K562 (cell line): ENCODE data around the gene SNCB. TPM values are rescaled to one million over a fixed set of nuclear protein-coding genes. Genes with fewer than 3 reads are reported as not detected.
A peak's percentile ranks its signal among the peaks of the same experiment; 100 is the strongest.

Experiments
- HDAC1 ChIP-seq, 2 experiments: fragments of 450-650 bp; IDR thresholded peaks; 2 replicates each; pipeline ENCODE4 v1.6.1; 2016 to 2017; ENCODE audit warnings: inconsistent platforms in 1 of 2, mild to moderate bottlenecking in 1 of 2, moderate library complexity in 1 of 2
- HMG20A ChIP-seq: fragments of 450-650 bp; formaldehyde crosslinking; conservative IDR thresholded peaks from 2 replicates; pipeline ENCODE4 v1.4.0; 2020; ENCODE audit warnings: mild to moderate bottlenecking, mixed read lengths
- KDM1A ChIP-seq, 2 experiments: fragments of 450-650 bp; IDR thresholded peaks; 2 replicates each; pipeline ENCODE4 v1.6.1; 2016; ENCODE audit warnings: mild to moderate bottlenecking in 2 of 2
- KDM4B ChIP-seq, 2 experiments: fragments of 450-650 bp in 1 of 2; sonication (generic) in 1 of 2; IDR thresholded peaks; 2 replicates each; pipeline ENCODE4 v1.6.1; 2016 to 2017; ENCODE audit warnings: borderline replicate concordance in 2 of 2, antibody characterized with exemption in 1 of 2, low read depth in 1 of 2, mild to moderate bottlenecking in 1 of 2
- MBD2 ChIP-seq: sonication (generic); IDR thresholded peaks from 2 replicates; pipeline ENCODE4 v1.6.1; 2016; ENCODE audit warnings: low read depth, borderline replicate concordance
- PHB2 ChIP-seq: fragments of 450-650 bp; IDR thresholded peaks from 2 replicates; pipeline ENCODE4 v1.6.1; 2017; ENCODE audit warnings: low read depth
- RBBP5 ChIP-seq: fragments of 200-600 bp; sonication (generic); IDR thresholded peaks from 2 replicates; pipeline ENCODE4 v1.6.1; 2012; ENCODE audit warnings: borderline replicate concordance, mild to moderate bottlenecking, low read length, control low read depth, inconsistent platforms; ENCODE audit not compliant: insufficient read depth, poor library complexity, severe bottlenecking
- RBM15 ChIP-seq: fragments of 200-400 bp; formaldehyde crosslinking; IDR thresholded peaks from 2 replicates; pipeline ENCODE4 v1.6.1; 2018; ENCODE audit warnings: mild to moderate bottlenecking, low read length, moderate library complexity; ENCODE audit not compliant: insufficient read depth
- SMAD1 ChIP-seq: fragments of 150-350 bp; IDR thresholded peaks from 2 replicates; pipeline ENCODE4 v1.6.1; 2014; ENCODE audit warnings: low read length, low read depth; ENCODE audit not compliant: partially characterized antibody
- TEAD4 ChIP-seq, 2 experiments: sonication (generic) in 1 of 2; formaldehyde crosslinking in 1 of 2; IDR thresholded peaks; 2 replicates each; pipeline versions ENCODE4 v1.6.1 to v1.8.0; 2012 to 2022; ENCODE audit warnings: borderline replicate concordance in 1 of 2, inconsistent platforms in 1 of 2, low read length in 1 of 2, mild to moderate bottlenecking in 1 of 2, missing genetic modification reagents in 1 of 2
- TRIM24 ChIP-seq, 2 experiments: fragments of 450-650 bp; IDR thresholded peaks; 2 replicates each; pipeline ENCODE4 v1.6.1; 2016
- WHSC1 ChIP-seq: IDR thresholded peaks from one replicate; pipeline ENCODE4 v1.6.1; 2012; ENCODE audit warnings: low read length, control low read depth, inconsistent platforms
- polyA plus RNA-seq, 8 experiments: library from polyadenylated mRNA; depleted of rRNA in 4 of 8; stranded (reverse) in 5 of 8; unstranded in 3 of 8; fragments of >200 nt; fragmentation: Nextera tagmentation in 2 of 8; fragmentation: Illumina TruSeq in 1 of 8; extraction: Ambion mirVana in 2 of 8; extraction: Trizol in 1 of 8; gene quantifications; 2 replicates each; pipeline versions ENCODE4 v1.2.1 to v1.2.3, GENCODE V29; 2011 to 2014; ENCODE audit warnings: inconsistent platforms in 1 of 8, missing spikeins in 1 of 8
- total RNA-seq, 7 experiments: library from RNA; depleted of rRNA in 6 of 7; stranded (reverse); fragments of >200 nt in 6 of 7; fragmentation: Illumina TruSeq in 2 of 7; extraction: Trizol in 2 of 7; gene quantifications; 2 replicates each; pipeline versions ENCODE4 v1.2.1 to v1.2.3, GENCODE V29; 2011 to 2021; ENCODE audit warnings: low replicate concordance in 1 of 7
- TF ChIP-seq, protein P1 (sequence below): fragments of 200-600 bp; sonication (generic); IDR thresholded peaks from one replicate; pipeline ENCODE4 v1.6.1; 2012; ENCODE audit warnings: mild to moderate bottlenecking, low read depth, low read length, inconsistent platforms
- TF ChIP-seq, protein P2 (sequence below): fragments of 250-450 bp; sonication (Bioruptor Pico); IDR thresholded peaks from 2 replicates; pipeline ENCODE4 v1.9.0; 2021; ENCODE audit warnings: mild to moderate bottlenecking
- TF ChIP-seq, protein P3 (sequence below): sonication (generic); formaldehyde crosslinking; IDR thresholded peaks from 2 replicates; pipeline ENCODE4 v1.9.0; 2022; ENCODE audit warnings: mild to moderate bottlenecking, missing genetic modification reagents

Gene SNCB
- total and polyA plus RNA-seq, 9 of the 15 experiments (the other 6 are each of a cell fraction or from before 2014, with no cell fraction given) = not detected

DNA sequence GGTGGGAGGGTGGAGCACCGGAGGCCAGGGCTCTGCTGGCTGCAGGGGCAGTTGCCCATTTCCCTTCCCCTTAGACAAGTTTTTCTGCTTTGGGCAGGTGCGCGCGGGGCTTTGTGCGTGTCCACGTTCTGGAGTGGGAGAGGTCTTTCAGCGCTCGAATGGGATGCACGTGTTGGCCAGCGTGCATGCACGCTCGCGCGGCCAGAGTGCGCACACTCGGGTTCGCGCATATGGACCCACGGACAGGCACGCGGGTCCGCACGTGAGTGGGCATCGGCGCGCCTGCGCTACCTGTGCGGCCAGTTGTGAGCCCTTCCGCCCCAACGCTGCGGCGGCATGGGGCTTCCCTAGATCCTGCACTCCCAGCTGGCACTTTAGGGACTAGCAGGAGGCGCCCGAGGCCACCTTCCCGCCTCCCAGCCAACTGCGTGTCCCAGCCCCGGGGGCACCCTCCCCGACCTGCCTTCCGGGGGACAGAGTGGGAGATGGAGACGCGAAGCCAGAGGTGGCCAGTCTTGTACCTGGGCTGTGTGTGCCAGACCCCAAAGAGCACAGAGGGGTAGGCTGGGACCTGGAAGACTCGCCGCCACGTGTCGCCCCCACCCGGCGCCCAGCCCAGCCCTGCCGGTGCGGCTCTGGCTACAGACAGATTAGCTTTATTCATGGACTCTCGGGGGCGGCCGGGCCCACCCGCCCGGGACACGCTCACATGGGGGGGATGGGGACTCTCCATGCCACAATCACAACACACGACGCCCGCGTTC, 10.6 kb downstream of the SNCB start (continued):
- TF ChIP-seq MBD2 (no peak), SMAD1 (no peak), PHB2 (no peak), KDM1A (IDR thresholded peaks at IDR 0.05) (no peak), TEAD4 (IDR thresholded peaks at IDR 0.05; ENCODE audit: low read length) (no peak), TEAD4 (CRISPR knock-in tag; IDR thresholded peaks at IDR 0.05; ENCODE audit: borderline replicate concordance) (peak; percentile 94), RBBP5 (no peak), KDM4B (IDR thresholded peaks at IDR 0.05; ENCODE audit: borderline replicate concordance in 2 of 2, low read depth in 1 of 2) (no peak), HDAC1 (IDR thresholded peaks at IDR 0.05) (0 out of 4 replicates have a peak, but pooled peaks of 1 of the 2 experiments have one; percentile 14), HMG20A (CRISPR knock-in tag) (no peak), WHSC1 (no peak), RBM15 (no peak), TRIM24 (IDR thresholded peaks at IDR 0.05) (no peak)
- TF ChIP-seq, protein P1, sequence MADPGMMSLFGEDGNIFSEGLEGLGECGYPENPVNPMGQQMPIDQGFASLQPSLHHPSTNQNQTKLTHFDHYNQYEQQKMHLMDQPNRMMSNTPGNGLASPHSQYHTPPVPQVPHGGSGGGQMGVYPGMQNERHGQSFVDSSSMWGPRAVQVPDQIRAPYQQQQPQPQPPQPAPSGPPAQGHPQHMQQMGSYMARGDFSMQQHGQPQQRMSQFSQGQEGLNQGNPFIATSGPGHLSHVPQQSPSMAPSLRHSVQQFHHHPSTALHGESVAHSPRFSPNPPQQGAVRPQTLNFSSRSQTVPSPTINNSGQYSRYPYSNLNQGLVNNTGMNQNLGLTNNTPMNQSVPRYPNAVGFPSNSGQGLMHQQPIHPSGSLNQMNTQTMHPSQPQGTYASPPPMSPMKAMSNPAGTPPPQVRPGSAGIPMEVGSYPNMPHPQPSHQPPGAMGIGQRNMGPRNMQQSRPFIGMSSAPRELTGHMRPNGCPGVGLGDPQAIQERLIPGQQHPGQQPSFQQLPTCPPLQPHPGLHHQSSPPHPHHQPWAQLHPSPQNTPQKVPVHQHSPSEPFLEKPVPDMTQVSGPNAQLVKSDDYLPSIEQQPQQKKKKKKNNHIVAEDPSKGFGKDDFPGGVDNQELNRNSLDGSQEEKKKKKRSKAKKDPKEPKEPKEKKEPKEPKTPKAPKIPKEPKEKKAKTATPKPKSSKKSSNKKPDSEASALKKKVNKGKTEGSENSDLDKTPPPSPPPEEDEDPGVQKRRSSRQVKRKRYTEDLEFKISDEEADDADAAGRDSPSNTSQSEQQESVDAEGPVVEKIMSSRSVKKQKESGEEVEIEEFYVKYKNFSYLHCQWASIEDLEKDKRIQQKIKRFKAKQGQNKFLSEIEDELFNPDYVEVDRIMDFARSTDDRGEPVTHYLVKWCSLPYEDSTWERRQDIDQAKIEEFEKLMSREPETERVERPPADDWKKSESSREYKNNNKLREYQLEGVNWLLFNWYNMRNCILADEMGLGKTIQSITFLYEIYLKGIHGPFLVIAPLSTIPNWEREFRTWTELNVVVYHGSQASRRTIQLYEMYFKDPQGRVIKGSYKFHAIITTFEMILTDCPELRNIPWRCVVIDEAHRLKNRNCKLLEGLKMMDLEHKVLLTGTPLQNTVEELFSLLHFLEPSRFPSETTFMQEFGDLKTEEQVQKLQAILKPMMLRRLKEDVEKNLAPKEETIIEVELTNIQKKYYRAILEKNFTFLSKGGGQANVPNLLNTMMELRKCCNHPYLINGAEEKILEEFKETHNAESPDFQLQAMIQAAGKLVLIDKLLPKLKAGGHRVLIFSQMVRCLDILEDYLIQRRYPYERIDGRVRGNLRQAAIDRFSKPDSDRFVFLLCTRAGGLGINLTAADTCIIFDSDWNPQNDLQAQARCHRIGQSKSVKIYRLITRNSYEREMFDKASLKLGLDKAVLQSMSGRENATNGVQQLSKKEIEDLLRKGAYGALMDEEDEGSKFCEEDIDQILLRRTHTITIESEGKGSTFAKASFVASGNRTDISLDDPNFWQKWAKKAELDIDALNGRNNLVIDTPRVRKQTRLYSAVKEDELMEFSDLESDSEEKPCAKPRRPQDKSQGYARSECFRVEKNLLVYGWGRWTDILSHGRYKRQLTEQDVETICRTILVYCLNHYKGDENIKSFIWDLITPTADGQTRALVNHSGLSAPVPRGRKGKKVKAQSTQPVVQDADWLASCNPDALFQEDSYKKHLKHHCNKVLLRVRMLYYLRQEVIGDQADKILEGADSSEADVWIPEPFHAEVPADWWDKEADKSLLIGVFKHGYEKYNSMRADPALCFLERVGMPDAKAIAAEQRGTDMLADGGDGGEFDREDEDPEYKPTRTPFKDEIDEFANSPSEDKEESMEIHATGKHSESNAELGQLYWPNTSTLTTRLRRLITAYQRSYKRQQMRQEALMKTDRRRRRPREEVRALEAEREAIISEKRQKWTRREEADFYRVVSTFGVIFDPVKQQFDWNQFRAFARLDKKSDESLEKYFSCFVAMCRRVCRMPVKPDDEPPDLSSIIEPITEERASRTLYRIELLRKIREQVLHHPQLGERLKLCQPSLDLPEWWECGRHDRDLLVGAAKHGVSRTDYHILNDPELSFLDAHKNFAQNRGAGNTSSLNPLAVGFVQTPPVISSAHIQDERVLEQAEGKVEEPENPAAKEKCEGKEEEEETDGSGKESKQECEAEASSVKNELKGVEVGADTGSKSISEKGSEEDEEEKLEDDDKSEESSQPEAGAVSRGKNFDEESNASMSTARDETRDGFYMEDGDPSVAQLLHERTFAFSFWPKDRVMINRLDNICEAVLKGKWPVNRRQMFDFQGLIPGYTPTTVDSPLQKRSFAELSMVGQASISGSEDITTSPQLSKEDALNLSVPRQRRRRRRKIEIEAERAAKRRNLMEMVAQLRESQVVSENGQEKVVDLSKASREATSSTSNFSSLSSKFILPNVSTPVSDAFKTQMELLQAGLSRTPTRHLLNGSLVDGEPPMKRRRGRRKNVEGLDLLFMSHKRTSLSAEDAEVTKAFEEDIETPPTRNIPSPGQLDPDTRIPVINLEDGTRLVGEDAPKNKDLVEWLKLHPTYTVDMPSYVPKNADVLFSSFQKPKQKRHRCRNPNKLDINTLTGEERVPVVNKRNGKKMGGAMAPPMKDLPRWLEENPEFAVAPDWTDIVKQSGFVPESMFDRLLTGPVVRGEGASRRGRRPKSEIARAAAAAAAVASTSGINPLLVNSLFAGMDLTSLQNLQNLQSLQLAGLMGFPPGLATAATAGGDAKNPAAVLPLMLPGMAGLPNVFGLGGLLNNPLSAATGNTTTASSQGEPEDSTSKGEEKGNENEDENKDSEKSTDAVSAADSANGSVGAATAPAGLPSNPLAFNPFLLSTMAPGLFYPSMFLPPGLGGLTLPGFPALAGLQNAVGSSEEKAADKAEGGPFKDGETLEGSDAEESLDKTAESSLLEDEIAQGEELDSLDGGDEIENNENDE = no peak
- TF ChIP-seq, protein P2, sequence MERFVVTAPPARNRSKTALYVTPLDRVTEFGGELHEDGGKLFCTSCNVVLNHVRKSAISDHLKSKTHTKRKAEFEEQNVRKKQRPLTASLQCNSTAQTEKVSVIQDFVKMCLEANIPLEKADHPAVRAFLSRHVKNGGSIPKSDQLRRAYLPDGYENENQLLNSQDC (CRISPR knock-in tag) = no peak
- TF ChIP-seq, protein P3, sequence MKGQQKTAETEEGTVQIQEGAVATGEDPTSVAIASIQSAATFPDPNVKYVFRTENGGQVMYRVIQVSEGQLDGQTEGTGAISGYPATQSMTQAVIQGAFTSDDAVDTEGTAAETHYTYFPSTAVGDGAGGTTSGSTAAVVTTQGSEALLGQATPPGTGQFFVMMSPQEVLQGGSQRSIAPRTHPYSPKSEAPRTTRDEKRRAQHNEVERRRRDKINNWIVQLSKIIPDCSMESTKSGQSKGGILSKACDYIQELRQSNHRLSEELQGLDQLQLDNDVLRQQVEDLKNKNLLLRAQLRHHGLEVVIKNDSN (CRISPR knock-in tag) = peak; percentile 18; the same call in 1 of the 2 replicates
